Measurements from ENCODE around the gene ACKR2. TPM values are rescaled to one million over a fixed set of nuclear protein-coding genes. Genes with fewer than 3 reads are reported as not detected.
A peak's percentile ranks its signal among the peaks of the same experiment; 100 is the strongest.

Gene ACKR2
- total RNA-seq, 2 donors from 2014 or later: 0.78 to 6.2 TPM

- no peaks in the 10 kb centered on the region for H3K9me3 ChIP-seq
- no peak for TF ChIP-seq CTCF (IDR thresholded peaks at IDR 0.05)
Measured at GRCh38 chr3:42769477-42770131, 39.6 kb upstream of the ACKR2 start.

GRCh38 chr3:42771271-42771670, 38.0 kb upstream of the ACKR2 start:
- peaks cover 0 to 13% of the 10 kb centered on the region in 2 donors for H3K4me1 ChIP-seq
- no peak overlapping the region for H3K27ac ChIP-seq
- H3K4me3 ChIP-seq: no peak overlapping the region
- no peak for TF ChIP-seq CTCF (IDR thresholded peaks at IDR 0.05)
- H3K27me3 ChIP-seq: no peaks in the 10 kb centered on the region
- no peaks in the 10 kb centered on the region for H3K36me3 ChIP-seq
- no peak for DNase-seq (ENCODE audit: low spot score)
- H3K9me3 ChIP-seq: no peaks in the 10 kb centered on the region

More at GRCh38 chr3:42769477-42770131, 39.6 kb upstream of the ACKR2 start:
- Histone ChIP-seq H3K36me3 (no peaks in the 10 kb centered on the region), H3K4me1 (peaks cover 0 to 13% of the 10 kb centered on the region in 2 donors), H3K4me3 (no peak overlapping the region), H3K27ac (no peak overlapping the region), H3K27me3 (no peaks in the 10 kb centered on the region)
- DNase-seq (ENCODE audit: low spot score): peak; percentile 32

GRCh38 chr3:42772670-42773408, 36.4 kb upstream of the ACKR2 start, which contains the start of gene CCDC13:
TSS of gene CCDC13 (minus strand) at chr3:42773253. CDS start at chr3:42758345, 14,908 bp downstream.
- H3K9me3 ChIP-seq: no peaks in the 10 kb centered on the region
- peak within 1 kb of the TSS; percentile 34 to 54 for H3K4me3 ChIP-seq
- H3K27me3 ChIP-seq: no peaks in the 10 kb centered on the region
- H3K36me3 ChIP-seq: no peaks in the 10 kb centered on the region
- peak within 1 kb of the TSS; percentile 49 to 63 for H3K27ac ChIP-seq
- peak in 1 of 2 donors; percentile 8 for TF ChIP-seq CTCF (IDR thresholded peaks at IDR 0.05)
- DNase-seq (ENCODE audit: low spot score): peak; percentile 97
- peaks cover 0 to 13% of the 10 kb centered on the region in 2 donors for H3K4me1 ChIP-seq

GRCh38 chr3:42773409-42773751, 35.9 kb upstream of the ACKR2 start:
- peak overlapping the region; percentile 34 to 54 for H3K4me3 ChIP-seq
- no peaks in the 10 kb centered on the region for H3K27me3 ChIP-seq
- peaks cover 0 to 18% of the 10 kb centered on the region in 2 donors for H3K4me1 ChIP-seq
- TF ChIP-seq CTCF (IDR thresholded peaks at IDR 0.05): no peak
- no peaks in the 10 kb centered on the region for H3K36me3 ChIP-seq
- H3K9me3 ChIP-seq: no peaks in the 10 kb centered on the region
- no peak for DNase-seq (ENCODE audit: low spot score)
- H3K27ac ChIP-seq: peak overlapping the region; percentile 49 to 63

- DNase-seq (ENCODE audit: low spot score): peak; percentile 64
- Histone ChIP-seq H3K4me3 (no peak overlapping the region), H3K36me3 (peaks cover 10% of the 10 kb centered on the region), H3K27me3 (no peaks in the 10 kb centered on the region), H3K27ac (peak overlapping the region; percentile 41 to 71), H3K9me3 (no peaks in the 10 kb centered on the region), H3K4me1 (peaks cover 0 to 22% of the 10 kb centered on the region in 2 donors)
- TF ChIP-seq CTCF (IDR thresholded peaks at IDR 0.05): no peak
Measured at GRCh38 chr3:42778644-42779043, 30.6 kb upstream of the ACKR2 start.
